Esophagus muscularis mucosa (tissue), 3 donors: ENCODE measurements around the gene TANGO2.

Source experiments
- CTCF ChIP-seq, 3 experiments: fragments of 200-600 bp in 2 of 3; fragments of 450-650 bp in 1 of 3; sonication (generic) in 2 of 3; IDR thresholded peaks; one replicate each; pipeline ENCODE4 v1.5.1; 2017 to 2019; ENCODE audit warnings: antibody characterized with exemption in 3 of 3, mild to moderate bottlenecking in 2 of 3, moderate library complexity in 1 of 3
- POLR2AphosphoS5 ChIP-seq, 2 donors: sonication (generic); formaldehyde crosslinking; IDR thresholded peaks; one replicate each; pipeline ENCODE4 v1.6.1; 2017; ENCODE audit warnings: antibody characterized with exemption in 2 of 2

GRCh38 chr22:20025401-20026203 lies 4.7 kb downstream of the TANGO2 start:
- no peak for TF ChIP-seq CTCF (IDR thresholded peaks at IDR 0.05)
- no peak for TF ChIP-seq POLR2AphosphoS5 (IDR thresholded peaks at IDR 0.05)
